HL-60/S4 treated with retinoic acid at 250 ng/mL for 4 days and 3 days (cell line): ENCODE results near the gene HK2.

Experiments used
- in situ Hi-C: fragments of 300-500 bp; cut with MboI; formaldehyde crosslinking; loops from 2 replicates; pipeline ENCODE4 v1.7.0; 2022; ENCODE audit warnings: low sequenced_read_pairs

The HK2 gene

DNA sequence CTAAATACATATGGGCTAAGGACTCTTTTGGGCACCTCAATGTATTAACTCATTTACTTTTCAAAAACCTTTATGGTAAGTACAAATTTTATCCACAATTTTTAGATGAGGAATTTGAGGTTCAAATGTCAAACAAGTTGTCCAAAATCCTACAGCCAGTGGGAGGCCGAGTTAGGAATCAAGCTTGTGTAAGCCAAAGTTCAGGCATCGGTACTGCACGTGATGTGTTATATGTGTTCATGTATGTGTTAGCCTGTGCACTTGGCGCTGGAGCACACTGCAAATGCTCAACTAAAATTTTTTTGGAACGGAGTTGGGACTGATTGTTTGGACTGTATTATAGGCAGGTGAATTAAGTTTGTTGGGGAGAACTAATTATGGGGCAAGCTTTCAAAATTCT lies 22.7 kb downstream of the HK2 start:
- in situ Hi-C loops, result no loop called here

DNA sequence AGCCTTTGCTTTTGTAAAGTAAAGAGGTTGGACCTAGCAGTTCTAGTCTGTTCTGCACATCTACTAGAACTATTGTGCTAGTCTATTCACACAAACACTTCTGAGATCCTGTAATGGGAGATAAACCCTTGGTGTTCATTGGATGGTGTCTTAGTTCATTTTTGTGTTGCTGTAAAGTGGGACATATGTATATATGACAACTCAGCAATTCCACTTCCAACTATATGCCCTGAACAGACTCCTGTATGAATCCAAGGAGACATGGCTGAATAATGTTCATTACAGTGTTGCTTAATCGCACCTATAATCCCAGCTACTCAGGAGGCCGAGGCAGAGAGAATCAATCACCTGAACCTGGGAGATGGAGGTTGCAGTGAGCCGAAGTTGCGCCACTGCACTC lies 23.3 kb downstream of the HK2 start:
- in situ Hi-C loops, result no loop called here

DNA sequence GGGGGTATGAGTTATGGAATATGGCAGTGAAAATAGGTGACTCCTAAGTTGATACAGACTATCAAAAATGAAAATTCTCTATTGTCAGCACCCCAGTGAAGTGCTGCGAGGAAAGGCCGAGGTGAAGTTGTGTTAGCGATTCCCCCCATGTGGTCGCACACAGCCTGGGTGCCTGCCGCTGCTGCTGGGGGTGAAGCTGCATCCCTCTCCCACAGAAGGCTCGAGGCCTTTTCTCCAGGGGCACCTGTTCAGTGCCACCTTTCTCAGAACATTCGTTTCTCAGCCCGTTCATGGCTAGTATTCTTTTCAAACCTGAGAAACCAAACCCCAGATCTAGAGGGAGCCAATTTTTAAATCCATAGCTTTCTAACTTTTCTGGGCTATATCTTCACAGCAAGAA lies 23.8 kb downstream of the HK2 start:
- in situ Hi-C loops, result no loop called here

DNA sequence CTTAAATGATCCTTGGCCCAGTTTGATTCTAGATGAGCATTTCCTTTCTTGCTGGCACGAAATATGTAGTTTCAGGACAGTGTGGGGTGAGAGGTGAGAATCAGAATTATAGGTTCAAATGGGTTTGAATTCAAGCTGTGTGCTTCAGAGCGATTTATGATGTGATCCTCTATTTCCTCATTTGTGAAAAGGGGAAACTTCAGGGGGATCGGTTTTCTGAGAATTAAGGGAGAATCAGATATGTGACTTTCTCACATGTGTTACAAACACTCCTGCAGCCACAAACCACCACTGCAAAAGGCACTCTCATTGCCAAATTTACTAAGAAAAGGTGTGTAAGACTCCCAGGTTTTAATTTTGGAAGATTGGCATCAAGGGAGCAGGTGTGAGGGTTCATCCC lies 24.4 kb downstream of the HK2 start:
- in situ Hi-C loops, result no loop called here

DNA sequence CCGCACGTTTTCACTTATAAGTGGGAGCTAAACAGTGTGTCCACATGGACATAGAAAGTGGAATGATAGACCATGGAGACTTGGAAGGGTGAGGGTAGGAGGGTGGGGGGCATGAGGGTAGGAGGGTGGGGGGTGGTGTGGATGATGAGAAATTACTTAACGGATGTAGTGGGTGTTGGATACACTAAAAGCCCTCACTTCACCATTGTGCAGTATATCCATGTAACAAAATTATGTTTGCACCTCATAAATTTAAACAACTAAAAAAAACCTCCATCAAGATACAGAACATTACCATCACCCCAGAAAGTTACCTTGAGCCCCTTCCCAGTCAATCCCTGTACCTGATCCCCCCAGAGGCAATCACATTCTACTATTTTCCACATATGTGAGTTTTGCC lies 26.2 kb downstream of the HK2 start:
- in situ Hi-C loops, result no loop called here

DNA sequence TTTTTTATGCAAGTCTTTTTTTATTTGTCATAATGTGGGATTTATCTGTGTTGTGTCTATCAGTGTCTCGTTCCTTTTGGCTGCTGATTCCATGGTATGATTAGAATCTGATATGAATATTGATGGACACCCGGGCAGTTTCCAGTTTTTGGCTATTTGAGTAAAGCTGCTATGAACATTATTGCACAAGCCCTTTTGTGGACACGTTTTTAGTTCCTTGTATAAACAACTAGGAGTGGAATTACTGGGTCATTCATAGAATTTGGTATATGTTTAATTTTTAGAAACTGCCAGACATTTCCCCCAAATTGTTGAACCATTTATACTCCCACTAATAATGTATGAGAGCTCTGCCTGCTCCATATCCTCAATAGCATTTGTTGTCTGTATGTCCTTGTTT lies 26.6 kb downstream of the HK2 start:
- in situ Hi-C loops, result no loop called here

DNA sequence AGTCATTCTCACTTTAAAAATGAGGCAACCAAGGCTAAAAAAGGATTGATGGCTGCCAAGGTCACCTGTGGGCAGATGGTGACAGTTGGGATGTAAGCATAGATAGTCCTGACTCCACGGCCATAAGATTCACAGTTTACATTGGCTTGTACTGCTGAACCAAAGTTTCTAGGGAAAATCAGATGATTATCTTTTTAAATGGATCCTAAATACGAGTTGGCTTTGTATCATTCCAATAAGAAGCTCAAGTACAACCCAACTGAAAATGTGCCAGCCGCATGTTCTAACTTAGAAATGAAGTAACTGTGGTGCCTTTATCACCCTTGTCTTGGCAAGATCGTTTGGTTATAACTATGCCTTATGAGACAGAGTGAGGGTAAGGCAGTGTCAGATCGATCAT lies 27.6 kb downstream of the HK2 start:
- in situ Hi-C loops, result no loop called here

DNA sequence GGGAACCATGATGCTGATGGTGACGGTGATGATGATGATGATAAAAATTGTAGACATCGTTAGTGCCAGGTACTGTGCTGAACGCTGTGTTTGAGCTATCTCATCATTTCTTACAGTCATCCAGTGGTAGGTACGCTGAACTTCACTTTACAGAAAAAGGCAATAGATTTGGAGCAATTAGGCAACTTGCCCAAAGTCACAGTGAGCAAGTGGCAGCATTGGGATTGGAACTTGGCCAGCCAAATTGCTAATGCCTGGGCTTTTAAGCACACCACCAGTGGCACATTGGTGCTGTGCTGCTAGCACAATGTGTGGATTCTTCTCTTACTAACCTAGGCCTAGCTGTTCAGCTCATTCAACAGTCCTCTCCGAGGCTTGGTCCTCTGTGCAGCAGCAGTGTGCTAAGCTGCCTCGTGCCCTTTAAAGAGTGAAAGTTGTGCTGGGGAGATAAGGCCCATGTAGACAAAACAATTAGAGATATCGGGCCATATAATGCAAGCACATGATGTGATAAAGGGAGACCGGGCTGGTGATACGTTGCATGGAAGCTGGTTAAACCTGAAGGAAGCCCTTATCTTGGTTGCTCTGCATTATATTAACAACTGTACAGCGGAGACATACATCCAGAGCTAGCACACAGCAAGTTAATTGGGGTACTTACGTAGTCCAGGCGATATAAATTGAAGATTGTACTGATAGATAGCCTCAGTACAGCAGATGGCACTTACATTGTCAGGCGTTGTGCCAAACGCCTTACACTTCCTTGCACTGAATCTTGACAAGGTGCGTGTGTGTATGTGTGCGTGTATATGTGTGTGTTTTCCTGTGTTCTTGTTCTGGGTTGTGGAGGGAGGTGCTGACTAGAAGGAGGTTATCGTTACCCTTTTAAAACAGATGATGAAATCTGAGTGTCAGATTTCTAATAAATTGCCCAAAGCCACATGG lies 28.4 kb downstream of the HK2 start:
- in situ Hi-C loops, result no loop called here

DNA sequence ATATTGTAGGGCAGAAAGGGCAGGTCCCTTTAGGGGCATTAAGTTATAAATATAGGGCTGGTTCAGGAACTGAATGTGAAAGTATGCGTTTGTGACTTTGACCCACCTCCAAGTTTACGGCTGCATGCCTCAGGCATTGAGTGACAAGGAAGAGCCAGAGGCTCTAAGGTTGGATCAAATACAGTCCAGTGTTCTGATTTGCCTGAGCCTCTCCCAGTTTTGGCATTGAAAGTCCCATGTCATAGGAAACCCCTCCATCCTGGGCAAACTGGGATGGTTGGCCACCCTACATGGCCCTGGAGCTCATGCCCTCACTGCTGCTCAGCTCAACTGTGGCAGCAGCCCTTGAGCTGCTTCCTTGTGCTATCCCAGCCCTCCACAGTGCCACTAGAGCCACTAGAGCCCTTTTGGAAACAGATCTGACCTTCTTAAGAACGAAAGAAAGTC lies 29.9 kb downstream of the HK2 start:
- in situ Hi-C loops, result no loop called here

DNA sequence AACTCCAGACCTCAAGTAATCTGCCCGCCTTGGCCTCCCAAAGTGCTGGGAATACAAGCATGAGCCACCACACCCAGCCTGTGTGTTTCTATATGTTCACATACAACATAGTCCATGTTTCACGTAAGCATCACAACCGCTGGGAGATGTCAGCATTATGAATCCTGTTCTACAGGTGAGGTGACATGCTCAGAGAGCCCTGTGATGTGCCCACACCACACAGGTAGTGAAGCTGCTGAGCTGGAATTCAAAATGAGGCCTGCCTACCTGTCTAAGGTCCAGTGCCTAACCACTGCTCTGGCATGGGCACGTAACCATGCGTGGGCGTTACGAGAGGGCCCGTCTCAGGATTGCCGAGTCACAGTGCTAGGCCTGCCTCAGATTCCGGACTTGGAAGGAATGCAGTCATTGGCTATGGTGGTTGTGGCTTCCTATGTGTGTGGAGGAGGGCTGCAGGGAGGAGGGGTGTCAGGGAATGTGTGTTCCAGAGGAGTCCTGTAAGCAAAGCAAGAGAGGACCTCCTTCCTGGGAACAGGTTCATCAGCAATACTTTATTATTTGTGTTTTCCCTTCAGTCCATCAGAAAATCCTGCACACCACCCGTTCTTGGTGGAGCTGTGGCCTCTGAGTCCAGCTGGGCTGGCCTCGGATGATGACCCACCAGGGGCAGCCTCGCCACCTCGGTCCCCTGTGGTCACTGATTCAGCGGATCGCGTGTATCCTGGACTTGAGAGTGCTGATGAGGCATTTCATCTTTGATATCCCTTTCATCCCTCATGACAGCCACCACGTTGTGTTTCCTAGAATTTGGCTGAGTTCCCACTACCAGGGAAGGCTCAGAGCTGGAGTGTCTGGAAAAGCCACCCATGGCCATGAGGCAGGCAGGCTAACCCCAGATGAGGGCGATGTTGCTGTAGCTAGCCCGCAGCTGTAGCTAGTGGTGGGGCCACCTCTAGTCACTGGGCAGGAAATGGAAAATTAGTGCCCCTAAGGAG lies 31.1 kb downstream of the HK2 start:
- in situ Hi-C loops, result no loop called here

DNA sequence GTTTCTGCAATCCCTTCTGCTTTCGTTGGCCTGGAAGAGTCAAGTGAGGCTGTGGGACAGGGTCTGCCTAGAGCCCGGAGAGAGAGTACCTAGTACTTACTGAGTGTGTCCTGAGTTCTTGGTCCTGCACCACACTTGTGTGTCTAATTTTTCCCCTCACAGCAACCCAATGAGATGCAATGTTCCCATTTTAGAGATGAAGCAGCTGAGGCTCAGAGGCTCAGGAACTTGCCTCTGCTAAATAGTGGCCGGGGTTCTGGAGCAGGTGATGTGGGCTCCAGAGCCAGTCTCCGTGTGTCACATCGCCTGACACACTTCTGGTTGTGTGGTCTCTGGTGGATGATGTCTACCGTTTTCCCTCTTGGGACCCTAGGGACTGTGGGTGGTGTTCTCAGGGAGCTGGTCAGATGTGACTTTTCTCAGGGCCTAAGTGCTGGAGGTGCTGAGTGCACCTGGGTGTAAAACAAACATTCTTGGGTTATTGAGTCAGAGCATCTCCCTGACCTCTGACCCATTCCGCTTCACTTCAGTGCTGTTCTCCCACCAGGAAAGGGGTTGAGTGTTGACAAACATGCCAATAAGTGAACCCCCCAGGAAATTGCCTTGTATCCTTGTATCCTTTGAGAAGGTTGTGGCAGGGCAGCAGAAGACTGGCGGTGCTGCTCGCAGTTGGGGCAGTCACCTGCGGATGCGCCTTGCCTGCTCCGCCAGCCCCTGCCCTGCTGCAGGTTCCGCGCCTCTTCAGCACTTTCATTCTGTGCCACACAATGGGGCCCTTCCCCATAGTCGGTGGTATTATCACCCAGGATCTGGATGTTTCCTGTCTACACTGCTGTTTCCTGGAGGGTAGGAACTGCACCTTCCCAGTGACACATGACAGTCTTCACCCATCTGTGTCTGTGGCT lies 32.1 kb downstream of the HK2 start:
- in situ Hi-C loops, result no loop called here

DNA sequence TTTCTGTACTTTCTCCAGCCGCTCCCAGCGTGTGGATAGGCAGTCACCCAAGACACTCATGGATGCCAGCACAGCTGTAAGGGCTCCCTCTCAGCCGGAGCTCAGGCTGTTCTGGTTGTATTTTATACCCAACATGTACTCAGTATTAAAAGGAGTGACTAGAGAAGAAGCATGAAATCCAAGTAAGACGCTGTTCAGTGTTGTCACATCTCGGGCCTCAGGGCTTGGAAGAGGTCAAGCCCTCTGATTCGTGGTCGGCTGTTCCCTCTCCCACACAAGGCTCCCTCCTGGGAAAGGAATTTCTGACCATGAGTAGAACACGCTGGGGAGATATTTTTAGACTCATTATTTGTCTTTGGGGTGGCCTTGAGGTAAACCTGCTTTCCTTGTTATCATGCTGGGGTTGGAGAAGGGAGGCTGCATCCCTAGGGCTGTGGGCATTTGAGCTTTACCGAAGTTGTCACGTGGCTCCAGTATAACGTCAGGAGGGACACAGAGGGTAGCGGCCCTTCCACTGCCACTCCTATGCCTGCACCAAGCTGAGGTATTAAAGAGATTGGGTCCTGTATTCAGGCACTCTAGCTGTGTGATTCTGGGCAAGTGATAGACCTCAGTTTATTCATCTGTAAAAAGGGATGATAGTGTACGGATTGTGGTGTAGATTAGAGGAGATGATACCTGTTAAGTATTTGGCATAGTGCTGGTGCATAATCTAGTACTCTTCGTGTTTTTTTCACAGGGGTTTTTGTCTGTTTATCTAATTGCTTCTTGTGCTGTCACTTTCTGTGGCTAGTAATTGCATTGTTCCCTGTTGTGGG lies 34.1 kb downstream of the HK2 start:
- in situ Hi-C loops, result no loop called here

DNA sequence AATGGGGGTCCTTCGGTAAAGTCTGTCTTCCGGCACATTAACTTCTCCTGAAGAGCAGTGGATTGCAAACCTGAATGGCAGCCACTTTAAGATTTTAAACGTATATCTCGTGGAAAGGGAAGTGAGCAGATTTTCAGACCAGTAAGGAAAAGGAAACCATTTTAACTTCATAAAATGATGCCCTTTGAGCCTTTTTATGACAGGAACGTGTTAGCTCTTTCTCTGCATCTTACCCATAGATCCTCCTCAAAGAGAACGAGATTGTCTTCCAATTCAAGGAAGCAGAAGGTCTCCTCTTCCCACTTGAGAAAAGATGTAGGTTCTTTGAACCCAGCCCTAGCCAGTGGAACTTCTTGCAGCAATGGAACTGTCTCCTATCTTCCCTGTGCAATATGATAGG lies 35.6 kb downstream of the HK2 start:
- in situ Hi-C loops, result no loop called here

DNA sequence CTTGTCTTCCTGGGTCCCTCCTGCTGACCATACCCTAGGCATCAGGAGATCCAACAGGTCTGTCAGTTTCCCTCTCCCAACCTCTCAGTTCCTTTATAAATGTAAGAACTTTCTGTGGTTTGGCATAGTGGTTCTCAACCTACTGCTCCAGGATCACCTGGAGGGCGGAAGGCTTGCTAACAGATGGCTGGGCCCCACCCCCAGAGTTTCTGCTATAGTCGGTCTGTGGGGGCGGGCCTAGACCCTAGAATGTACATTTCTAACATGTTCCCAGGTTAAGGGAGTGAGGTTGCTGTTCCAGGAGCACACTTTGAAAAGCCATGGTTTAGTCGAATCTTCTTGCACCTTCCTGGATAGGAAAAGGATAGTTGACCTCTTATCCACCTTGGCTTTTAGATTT lies 37.0 kb downstream of the HK2 start:
- in situ Hi-C loops, result loop anchor here (10.0 kb wide), 1 partner anchor 166 kb away; no protein-coding TSS in a partner anchor

DNA sequence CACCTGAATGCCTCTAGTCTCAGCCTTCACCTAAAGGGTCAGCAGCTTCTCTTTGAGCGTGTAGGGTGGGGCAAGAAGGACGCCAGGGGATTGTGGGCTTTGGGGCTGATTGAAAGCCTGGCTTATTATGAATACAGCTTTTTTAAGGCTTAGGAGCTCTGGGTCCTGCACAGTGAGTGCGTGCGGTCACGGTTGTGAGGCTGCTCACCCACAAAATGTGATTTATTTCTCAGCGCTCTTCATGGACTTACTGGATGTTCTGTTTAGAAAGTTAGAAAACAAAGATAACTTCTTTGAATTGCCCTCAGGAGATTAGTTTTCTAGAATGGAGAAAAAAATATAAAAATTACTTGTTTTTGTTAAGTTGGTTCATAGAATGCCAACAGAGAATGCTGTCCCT lies 37.5 kb downstream of the HK2 start:
- in situ Hi-C loops, result loop anchor here (10.0 kb wide), 1 partner anchor 167 kb away; no protein-coding TSS in a partner anchor

DNA sequence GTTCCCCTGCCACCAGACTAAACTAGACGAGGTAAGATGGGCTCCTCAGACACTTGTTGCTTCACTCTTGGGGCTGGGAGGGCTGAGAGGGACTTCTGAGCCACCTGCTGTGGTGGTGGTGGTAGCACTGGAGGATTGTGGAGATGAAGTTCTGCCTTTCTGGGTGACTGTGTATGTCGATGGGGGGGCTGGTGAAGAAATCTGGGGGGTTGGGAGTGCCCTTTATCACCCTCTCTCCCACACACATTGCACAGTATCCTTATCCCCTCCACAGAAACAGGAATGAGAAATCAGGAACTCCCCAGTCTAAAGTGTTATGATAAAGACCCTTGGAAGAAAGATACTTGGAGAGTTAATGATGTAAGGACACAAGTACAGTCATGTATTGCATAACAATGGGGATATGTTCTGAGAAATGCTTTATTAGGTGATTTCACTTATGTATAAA lies 38.5 kb downstream of the HK2 start:
- in situ Hi-C loops, result loop anchor here (10.0 kb wide), 1 partner anchor 168 kb away; no protein-coding TSS in a partner anchor

DNA sequence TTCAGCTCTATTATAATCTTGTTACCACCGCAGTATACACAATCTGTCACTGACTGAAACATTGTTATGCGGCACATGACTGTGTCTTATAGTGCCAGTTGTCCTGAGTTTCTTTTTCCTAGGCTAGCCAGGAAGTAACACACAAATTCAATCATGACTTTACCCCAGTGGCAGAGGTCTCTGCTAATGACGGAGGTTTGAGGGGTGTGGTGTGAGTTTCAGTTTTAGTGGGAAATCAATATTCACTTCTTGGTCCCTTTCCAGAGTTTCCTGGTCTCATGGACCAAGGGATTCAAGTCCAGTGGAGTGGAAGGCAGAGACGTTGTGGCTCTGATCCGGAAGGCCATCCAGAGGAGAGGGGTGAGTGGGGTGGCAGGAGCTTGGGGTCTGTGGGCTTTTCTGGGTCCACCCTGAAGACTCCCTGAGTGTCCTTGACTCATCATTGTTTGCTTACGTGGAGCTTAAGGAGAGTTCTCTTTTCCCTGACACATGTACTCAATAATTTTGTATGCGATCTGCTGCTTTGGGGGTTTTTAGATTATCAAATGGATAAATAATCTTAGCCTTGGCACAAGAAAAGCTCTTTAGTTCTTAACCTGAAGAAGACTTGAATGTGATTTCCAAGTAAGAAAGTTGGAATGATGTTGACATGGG lies 39.2 kb downstream of the HK2 start:
- in situ Hi-C loops, result loop anchor here (10.0 kb wide), 1 partner anchor 168 kb away; no protein-coding TSS in a partner anchor

DNA sequence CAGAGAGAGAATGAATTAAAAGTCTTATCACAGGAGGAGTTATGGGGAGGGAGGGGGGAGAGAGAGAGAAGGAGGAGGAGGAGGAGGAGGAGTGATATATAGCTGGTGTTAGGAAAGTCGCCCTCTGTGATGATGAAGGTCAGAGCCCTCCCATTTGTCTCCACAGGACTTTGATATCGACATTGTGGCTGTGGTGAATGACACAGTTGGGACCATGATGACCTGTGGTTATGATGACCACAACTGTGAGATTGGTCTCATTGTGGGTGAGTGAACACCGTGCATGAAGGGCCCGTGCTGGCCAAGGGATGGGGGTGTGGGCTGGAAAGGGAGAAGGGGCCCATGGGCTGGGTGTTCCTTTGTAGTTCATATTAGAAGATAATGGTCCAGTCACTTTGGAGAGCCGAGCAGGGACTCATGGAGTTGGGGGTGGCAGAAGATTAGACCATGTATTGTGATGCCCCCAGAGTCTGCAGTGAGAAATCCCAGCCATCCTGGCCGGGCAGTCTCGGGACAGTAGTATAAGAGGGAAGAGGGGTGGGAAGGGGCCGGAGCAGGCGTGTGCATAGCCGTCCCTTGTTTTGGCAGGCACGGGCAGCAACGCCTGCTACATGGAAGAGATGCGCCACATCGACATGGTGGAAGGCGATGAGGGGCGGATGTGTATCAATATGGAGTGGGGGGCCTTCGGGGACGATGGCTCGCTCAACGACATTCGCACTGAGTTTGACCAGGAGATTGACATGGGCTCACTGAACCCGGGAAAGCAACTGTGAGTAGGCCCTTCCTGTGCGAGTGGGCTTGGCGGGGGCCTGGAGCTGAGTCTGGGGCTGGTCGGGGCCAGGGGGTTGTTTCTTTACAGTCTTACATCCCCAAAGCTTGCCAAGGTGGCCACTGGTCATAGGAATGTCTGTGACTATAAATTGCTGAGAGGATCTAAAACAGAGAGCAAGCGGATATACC lies 40.0 kb downstream of the HK2 start:
- in situ Hi-C loops, result loop anchor here (10.0 kb wide), 1 partner anchor 169 kb away; no protein-coding TSS in a partner anchor
